Measurements from ENCODE around the gene SAMHD1.

The SAMHD1 gene

DNA sequence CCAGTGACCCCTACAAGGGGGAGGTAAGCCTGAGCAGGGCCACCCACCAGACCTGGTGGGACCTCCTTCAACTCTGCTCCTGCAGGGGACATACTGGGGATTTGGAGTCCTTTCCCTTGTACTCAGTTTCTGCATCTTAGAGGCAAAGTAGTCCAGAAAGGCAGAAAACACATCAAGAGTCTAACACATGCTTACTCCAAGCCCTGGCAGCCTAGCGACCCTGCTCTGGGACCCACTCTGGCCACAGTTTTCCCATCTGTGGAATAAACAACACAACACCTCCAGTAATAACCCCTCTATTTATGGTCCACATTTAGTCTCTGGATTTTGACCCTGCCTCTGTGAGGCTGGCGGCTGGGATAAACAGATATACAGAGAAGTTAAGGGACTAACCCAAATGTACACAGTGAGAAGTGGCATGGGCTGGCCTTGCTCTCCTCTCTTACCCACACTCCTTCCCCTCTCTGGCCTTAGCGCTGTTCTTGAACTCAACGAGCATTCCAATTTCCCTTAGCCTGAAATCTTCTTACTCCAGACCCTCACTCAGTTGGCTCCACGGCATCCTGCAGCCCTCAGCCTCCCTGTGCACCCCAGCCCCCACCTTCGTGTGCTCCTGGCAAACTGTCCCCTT is 91.7 kb downstream of the SAMHD1 start:
- H3K4me3 ChIP-seq (replicated peaks in 1 of 2; ENCODE audit: low read depth in 2 of 2, low read length in 2 of 2): no peak overlapping the region
- no peak for DNase-seq (ENCODE audit: low read depth in 2 of 2)
- TF ChIP-seq, protein P1, sequence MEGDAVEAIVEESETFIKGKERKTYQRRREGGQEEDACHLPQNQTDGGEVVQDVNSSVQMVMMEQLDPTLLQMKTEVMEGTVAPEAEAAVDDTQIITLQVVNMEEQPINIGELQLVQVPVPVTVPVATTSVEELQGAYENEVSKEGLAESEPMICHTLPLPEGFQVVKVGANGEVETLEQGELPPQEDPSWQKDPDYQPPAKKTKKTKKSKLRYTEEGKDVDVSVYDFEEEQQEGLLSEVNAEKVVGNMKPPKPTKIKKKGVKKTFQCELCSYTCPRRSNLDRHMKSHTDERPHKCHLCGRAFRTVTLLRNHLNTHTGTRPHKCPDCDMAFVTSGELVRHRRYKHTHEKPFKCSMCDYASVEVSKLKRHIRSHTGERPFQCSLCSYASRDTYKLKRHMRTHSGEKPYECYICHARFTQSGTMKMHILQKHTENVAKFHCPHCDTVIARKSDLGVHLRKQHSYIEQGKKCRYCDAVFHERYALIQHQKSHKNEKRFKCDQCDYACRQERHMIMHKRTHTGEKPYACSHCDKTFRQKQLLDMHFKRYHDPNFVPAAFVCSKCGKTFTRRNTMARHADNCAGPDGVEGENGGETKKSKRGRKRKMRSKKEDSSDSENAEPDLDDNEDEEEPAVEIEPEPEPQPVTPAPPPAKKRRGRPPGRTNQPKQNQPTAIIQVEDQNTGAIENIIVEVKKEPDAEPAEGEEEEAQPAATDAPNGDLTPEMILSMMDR (IDR thresholded peaks at IDR 0.05; ENCODE audit: low read depth, low read length): no peak

DNA sequence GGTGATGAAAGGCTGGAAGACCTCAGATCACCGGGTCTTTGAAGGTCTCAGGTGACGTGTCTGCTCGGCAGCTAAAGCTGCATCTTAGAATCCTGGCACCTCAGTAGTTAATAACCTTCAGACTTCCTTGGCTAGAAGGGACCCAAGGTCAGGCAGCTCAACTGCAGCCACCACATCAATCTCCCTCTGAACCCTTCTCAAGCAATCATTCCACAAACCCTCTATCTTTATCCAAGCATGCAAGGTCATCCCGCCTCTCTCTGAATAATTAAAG is 92.3 kb downstream of the SAMHD1 start:
- no peak for DNase-seq (ENCODE audit: low read depth in 2 of 2)
- TF ChIP-seq, protein P1 (IDR thresholded peaks at IDR 0.05; ENCODE audit: low read depth, low read length): no peak
- no peak overlapping the region for H3K4me3 ChIP-seq (replicated peaks in 1 of 2; ENCODE audit: low read depth in 2 of 2, low read length in 2 of 2)

DNA sequence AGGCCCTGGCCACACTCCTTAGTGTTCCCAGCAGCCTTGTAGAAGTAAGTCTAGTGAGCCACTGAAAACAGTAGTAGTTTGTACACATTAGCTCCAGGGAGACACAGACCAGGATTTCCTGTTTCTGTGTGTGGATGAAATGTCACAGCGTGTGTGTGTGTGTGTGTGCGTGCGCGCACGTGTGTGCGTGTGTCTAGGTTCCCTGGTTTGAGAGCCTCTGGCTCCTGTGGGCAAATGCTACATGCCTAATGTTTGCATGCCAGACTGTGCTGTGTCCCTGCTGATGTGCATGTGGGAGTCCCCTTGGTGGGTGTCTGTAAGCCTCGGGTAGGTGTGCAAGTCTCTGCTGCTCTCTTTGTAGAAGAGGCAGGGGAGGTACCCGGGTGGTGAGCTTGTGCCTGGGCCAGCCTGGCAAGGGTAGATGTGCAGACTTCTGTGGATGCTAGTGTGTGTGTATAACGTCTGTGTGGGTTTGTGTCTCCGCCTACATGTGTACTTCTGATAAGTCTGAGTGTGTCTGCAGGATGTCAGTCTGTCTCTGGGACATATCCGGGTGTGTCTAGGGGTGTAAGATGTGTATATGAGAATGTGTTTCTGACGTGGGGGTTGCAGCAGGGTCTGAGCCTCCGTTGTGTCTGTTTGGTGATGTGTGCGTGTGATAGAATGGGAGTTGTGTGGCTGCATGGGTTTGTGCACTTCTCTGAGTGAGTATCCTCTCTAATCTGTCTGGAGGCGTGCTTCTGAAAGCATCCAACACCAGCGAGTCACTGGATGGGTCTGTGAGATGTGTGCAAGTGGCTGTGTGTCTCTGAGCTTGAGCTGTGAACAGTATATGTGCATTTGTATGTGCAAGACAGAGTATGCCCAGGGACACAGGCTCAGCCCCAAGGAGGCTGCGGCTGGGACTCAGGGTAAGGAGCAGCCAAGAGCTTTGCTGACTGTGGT is 94.5 kb downstream of the SAMHD1 start:
- peak; percentile 63 to 85 for DNase-seq (ENCODE audit: low read depth in 2 of 2)
- H3K4me3 ChIP-seq (replicated peaks in 1 of 2; ENCODE audit: low read depth in 2 of 2, low read length in 2 of 2): no peak overlapping the region

DNA sequence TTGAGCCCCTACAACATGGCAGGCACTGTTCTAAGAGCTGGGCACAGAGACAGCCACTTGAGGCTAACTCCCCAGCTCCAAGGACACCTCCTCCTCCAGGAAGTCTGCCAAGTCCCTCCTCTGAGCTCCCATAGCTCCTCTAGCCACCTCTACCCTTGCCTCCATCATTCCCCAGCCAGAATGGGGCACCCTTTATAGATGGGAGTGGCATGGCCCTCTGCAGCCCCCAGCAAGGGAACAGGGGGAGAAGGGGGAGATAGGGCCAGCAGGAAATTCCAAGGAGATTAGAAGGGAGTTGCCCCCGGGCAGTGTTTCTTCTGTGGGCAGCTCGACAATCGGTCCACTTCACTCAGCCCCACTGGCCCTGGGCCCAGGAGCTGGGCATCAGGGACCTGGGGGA is 95.3 kb downstream of the SAMHD1 start:
- TF ChIP-seq, protein P1 (IDR thresholded peaks at IDR 0.05; ENCODE audit: low read depth, low read length): no peak
- H3K4me3 ChIP-seq (replicated peaks in 1 of 2; ENCODE audit: low read depth in 2 of 2, low read length in 2 of 2): no peak overlapping the region
- DNase-seq (ENCODE audit: low read depth in 2 of 2): peak in 1 of 2 donors; percentile 73

More for the DNA sequence above, 94.5 kb downstream of the SAMHD1 start:
- TF ChIP-seq, protein P1 (IDR thresholded peaks at IDR 0.05; ENCODE audit: low read depth, low read length): no peak

DNA sequence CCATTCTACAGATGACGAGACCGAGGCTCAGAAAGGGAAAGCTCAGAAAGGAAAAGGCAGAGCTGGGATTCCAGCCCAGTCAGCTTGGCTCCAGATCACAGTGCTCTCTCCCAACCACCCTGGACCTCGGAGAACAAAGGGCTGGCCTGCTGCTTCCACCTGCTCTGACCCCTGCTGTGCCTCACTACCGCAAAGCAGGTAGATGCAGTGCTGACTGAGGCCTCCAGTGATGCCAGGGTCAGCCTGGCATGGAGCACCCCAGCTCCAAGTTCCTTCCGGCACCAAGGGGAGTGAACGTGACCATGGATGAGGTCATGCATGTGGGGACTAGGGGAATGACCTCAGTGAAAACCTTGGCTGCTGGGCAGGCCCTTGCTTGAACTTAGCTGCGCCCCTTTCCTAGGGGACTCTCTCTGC is 96.3 kb downstream of the SAMHD1 start:
- no peak for DNase-seq (ENCODE audit: low read depth in 2 of 2)
- H3K4me3 ChIP-seq (replicated peaks in 1 of 2; ENCODE audit: low read depth in 2 of 2, low read length in 2 of 2): no peak overlapping the region
- TF ChIP-seq, protein P1 (IDR thresholded peaks at IDR 0.05; ENCODE audit: low read depth, low read length): no peak

DNA sequence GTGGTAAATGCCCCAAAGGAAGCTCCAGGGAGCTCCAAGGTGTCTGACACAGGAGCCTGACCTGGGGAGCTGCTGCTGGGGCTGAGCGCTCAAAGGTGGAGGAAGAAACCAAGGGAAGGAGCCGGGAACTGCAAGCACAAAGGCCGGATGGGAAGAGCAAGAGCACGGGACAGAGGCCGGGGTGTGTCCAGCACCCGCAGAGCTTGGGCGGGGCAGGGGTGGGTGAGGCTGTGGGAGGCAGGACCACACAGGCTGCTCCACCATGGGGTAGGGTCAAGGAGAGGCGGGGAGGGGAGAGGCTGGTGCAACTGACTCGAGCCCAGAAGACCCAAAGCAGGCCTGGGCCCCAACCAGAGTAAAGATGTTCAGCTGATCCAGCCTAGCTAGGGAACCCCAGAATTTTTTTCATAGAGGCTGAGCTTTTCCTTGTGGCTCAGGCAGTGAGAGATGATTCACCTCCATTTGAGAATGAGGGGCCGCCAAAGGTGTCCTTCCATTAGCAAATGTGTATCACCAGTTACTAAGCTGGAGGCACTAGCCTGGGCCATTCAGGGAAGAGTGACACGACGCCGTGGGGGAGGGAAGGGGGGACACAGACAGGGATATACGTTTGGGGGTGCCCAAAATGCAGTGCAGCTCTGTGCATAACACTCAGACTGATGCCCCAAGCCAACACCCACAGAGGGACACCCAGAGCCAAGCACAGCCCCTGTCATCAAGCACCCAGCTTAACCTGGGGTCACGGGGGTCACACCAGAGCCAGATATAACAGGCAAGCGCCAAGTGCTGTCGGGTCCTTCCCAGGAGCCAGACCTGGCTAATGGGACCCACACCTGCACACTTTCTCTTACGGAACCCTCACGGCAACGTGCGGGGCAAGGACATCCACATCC is 96.9 kb downstream of the SAMHD1 start:
- TF ChIP-seq, protein P1 (IDR thresholded peaks at IDR 0.05; ENCODE audit: low read depth, low read length): no peak
- no peak for DNase-seq (ENCODE audit: low read depth in 2 of 2)
- H3K4me3 ChIP-seq (replicated peaks in 1 of 2; ENCODE audit: low read depth in 2 of 2, low read length in 2 of 2): no peak overlapping the region

Measured in cardiac fibroblast (primary cell).